ENCODE data around the gene HLA-DPB1. TPM values are rescaled to one million over a fixed set of nuclear protein-coding genes. Genes with fewer than 3 reads are reported as not detected.

The HLA-DPB1 gene
- total RNA-seq, 1 donor from 2014 or later: 11.8 TPM

- Mint-ChIP-seq H3K36me3 (ENCODE audit: low read depth) (no peaks in the 10 kb centered on the region), H3K4me3 (ENCODE audit: low read depth) (no peak overlapping the region), H3K27ac (no peak overlapping the region), H3K27me3 (ENCODE audit: low read depth) (peaks cover 2% of the 10 kb centered on the region), H3K4me1 (ENCODE audit: low read depth) (peaks cover 31% of the 10 kb centered on the region), H3K9me3 (no peaks in the 10 kb centered on the region)
- no peak for DNase-seq (ENCODE audit: low spot score)
- intact Hi-C loops (cut with micrococcal nuclease): no loop called here
Measured at GRCh38 chr6:33132081-33132524, 56.3 kb downstream of the HLA-DPB1 start.

GRCh38 chr6:33136310-33136900 lies 60.6 kb downstream of the HLA-DPB1 start:
- H3K9me3 Mint-ChIP-seq: no peaks in the 10 kb centered on the region
- H3K36me3 Mint-ChIP-seq (ENCODE audit: low read depth): no peaks in the 10 kb centered on the region
- no peak for DNase-seq (ENCODE audit: low spot score)
- H3K27ac Mint-ChIP-seq: no peak overlapping the region
- H3K27me3 Mint-ChIP-seq (ENCODE audit: low read depth): peaks cover 11% of the 10 kb centered on the region
- intact Hi-C loops (cut with micrococcal nuclease): no loop called here
- H3K4me1 Mint-ChIP-seq (ENCODE audit: low read depth): peaks cover 5% of the 10 kb centered on the region
- no peak overlapping the region for H3K4me3 Mint-ChIP-seq (ENCODE audit: low read depth)

Other genes starting within 250 kb of the HLA-DPB1 start
- 142 and 162 TPM in 2 replicates for gene TAP2, start 237.3 kb upstream of the HLA-DPB1 start, total RNA-seq
- gene PSMB8, start 231.9 kb upstream of the HLA-DPB1 start, total RNA-seq: 352 and 368 TPM in 2 replicates
- gene TAP1, start 222.3 kb upstream of the HLA-DPB1 start, total RNA-seq: 276 and 278 TPM in 2 replicates
- gene PSMB9, start 221.8 kb upstream of the HLA-DPB1 start, total RNA-seq: 262 and 265 TPM in 2 replicates
- 1.3 and 1.4 TPM in 2 replicates for gene HLA-DMB, start 135.0 kb upstream of the HLA-DPB1 start, total RNA-seq
- gene HLA-DMA, start 122.9 kb upstream of the HLA-DPB1 start, total RNA-seq: 15.9 and 19.0 TPM in 2 replicates
- gene BRD2, start 107.4 kb upstream of the HLA-DPB1 start, total RNA-seq: 295 and 306 TPM in 2 replicates
- gene HLA-DOA, start 66.4 kb upstream of the HLA-DPB1 start, total RNA-seq: 0.28 and 0.37 TPM in 2 replicates
- 57.1 and 58.9 TPM in 2 replicates for gene HLA-DPA1, start 2.3 kb upstream of the HLA-DPB1 start, total RNA-seq
- gene COL11A2, start 116.5 kb downstream of the HLA-DPB1 start, total RNA-seq: 0.34 and 0.37 TPM in 2 replicates
- 47.8 and 50.0 TPM in 2 replicates for gene RXRB, start 124.7 kb downstream of the HLA-DPB1 start, total RNA-seq
- 63.8 and 69.6 TPM in 2 replicates for gene SLC39A7, start 124.9 kb downstream of the HLA-DPB1 start, total RNA-seq
- 14.7 and 18.2 TPM in 2 replicates for gene HSD17B8, start 128.7 kb downstream of the HLA-DPB1 start, total RNA-seq
- gene RING1, start 132.5 kb downstream of the HLA-DPB1 start, total RNA-seq: 46.0 and 46.1 TPM in 2 replicates
- 53.4 and 56.7 TPM in 2 replicates for gene VPS52, start 195.9 kb downstream of the HLA-DPB1 start, total RNA-seq
- gene RPS18, start 196.1 kb downstream of the HLA-DPB1 start, total RNA-seq: 3,099 and 3,143 TPM in 2 replicates
- 5.1 and 6.5 TPM in 2 replicates for gene B3GALT4, start 201.1 kb downstream of the HLA-DPB1 start, total RNA-seq
- gene WDR46, start 213.2 kb downstream of the HLA-DPB1 start, total RNA-seq: 87.3 and 98.3 TPM in 2 replicates
- 104 and 117 TPM in 2 replicates for gene PFDN6, start 213.6 kb downstream of the HLA-DPB1 start, total RNA-seq
- 31.5 and 32.9 TPM in 2 replicates for gene RGL2, start 223.0 kb downstream of the HLA-DPB1 start, total RNA-seq
- gene TAPBP, start 238.1 kb downstream of the HLA-DPB1 start, total RNA-seq: 274 and 276 TPM in 2 replicates
- 10.9 and 14.4 TPM in 2 replicates for gene ZBTB22, start 241.8 kb downstream of the HLA-DPB1 start, total RNA-seq
- 61.5 and 64.7 TPM in 2 replicates for gene DAXX, start 247.0 kb downstream of the HLA-DPB1 start, total RNA-seq